Measurements from ENCODE around the gene PSMB8. TPM values are rescaled to one million over a fixed set of nuclear protein-coding genes. Genes with fewer than 3 reads are reported as not detected.
"Not testable (repeated sequence)": the region's sequence is repeated elsewhere in the genome, so short reads cannot be mapped to it uniquely, and the experiment has no call there.

Gene PSMB8
- total RNA-seq, 2 experiments from 2014 or later = 308 to 327 TPM

DNA sequence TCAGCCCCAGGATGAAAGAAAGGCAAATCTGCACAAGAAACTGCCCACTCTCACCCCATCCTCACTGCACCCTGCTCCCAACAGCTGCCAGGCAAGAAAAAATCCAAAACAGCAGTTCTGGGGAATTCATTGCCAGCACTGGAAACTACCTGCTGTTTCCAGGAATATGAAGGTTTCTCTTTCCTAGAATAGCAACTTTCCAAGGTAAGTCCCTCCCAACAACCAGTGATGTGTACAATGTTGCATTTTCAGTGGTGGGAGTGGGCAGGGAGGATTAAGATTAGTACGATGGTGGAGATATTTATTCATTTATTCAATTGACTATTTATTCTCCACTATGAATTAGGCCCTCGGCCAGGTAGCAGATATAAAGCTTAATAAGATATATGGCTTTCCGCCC lies 16.8 kb downstream of the PSMB8 start:
- POLR2A ChIA-PET = interaction anchor here (2.1 to 3.4 kb wide), 2 partner anchors 11 to 41 kb away, joined by 5 to 14 read pairs; partner anchors contain the start of gene TAP2
- Mint-ChIP-seq H3K4me3 (no peak overlapping the region), H3K27ac (peak overlapping the region; percentile 66), H3K4me1 (peaks cover 24% of the 10 kb centered on the region), H3K36me3 (peaks cover 26% of the 10 kb centered on the region), H3K9me3 (no peaks in the 10 kb centered on the region), H3K27me3 (no peaks in the 10 kb centered on the region)
- ATAC-seq (ENCODE audit: low read depth) = no peak
- no peak for DNase-seq

DNA sequence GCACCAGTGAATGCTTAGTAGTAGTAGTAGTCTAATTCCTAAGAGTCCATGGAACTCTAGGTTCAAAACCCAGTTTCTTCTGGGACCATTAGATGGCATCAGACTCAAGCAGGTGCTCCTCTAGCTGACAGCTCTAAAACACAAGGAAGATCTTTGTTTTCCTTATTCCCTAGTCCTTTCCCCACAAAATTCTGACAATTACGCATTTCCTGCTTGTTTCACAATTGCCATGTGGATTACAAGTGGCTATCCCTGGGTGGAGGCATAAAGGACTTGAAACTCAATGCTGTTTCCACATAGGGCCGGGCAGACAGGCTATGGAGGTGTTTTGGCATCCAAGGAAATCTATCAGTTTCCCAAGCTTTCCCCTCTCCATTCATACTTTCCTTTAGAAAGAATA lies 17.9 kb downstream of the PSMB8 start:
- Mint-ChIP-seq H3K4me1 (peaks cover 19% of the 10 kb centered on the region), H3K27me3 (no peaks in the 10 kb centered on the region), H3K27ac (no peak overlapping the region), H3K4me3 (no peak overlapping the region), H3K9me3 (no peaks in the 10 kb centered on the region), H3K36me3 (peaks cover 19% of the 10 kb centered on the region)
- DNase-seq (no peak), ATAC-seq (ENCODE audit: low read depth) (no peak)
- POLR2A ChIA-PET = interaction anchor here (2.1 to 3.4 kb wide), 2 partner anchors 12 to 42 kb away, joined by 5 to 14 read pairs; partner anchors contain the start of gene TAP2

DNA sequence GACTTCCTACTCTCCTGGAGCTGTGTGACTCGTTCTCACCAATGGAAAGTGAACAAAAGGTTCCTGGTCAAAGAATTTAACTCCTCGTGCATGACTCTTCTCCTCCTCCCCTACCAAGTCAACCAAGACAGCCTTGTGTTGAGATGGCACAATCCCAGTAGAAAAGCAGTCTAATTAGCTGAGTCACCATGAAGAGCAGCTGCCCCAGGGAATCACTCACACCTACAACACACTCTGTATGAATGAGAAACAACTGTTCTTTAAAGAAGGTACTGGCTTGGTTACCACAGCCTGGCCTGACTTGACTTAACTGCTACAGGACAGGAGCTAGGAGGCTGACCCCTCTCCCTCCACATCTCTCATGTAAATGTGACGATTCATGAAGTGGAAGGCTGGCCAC lies 24.1 kb downstream of the PSMB8 start:
- H3K4me3 Mint-ChIP-seq = no peak overlapping the region
- H3K36me3 Mint-ChIP-seq = no peaks in the 10 kb centered on the region
- no peak for DNase-seq
- peaks cover 10% of the 10 kb centered on the region for H3K4me1 Mint-ChIP-seq
- ATAC-seq (ENCODE audit: low read depth) = no peak
- no peak overlapping the region for H3K27ac Mint-ChIP-seq
- POLR2A ChIA-PET = interaction anchor here (1.3 kb wide), 1 partner anchor 152 kb away, joined by 3 read pairs; no protein-coding TSS in a partner anchor
- H3K27me3 Mint-ChIP-seq = no peaks in the 10 kb centered on the region
- H3K9me3 Mint-ChIP-seq = no peaks in the 10 kb centered on the region

DNA sequence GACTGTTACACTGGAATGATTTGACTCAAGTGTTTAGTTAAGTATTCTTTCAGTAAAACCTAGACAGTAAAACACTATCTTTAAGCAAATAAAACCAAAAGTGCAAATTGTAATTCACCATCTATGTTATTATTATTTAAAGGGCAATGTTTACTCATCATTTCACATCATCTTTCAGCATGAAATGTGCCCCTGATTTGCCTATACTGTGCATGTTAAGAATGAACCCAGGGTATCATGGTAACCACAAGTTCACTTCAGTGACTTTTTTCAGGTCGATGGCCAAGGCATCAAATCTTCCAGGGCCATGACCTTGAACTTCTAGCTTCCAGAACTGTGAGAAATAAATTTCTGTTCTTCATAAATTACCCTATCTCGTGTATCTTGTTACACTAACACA lies 25.0 kb downstream of the PSMB8 start:
- Mint-ChIP-seq H3K4me3 (no peak overlapping the region), H3K36me3 (no peaks in the 10 kb centered on the region), H3K27ac (no peak overlapping the region), H3K9me3 (no peaks in the 10 kb centered on the region), H3K27me3 (no peaks in the 10 kb centered on the region), H3K4me1 (peaks cover 10% of the 10 kb centered on the region)
- DNase-seq (no peak), ATAC-seq (ENCODE audit: low read depth) (no peak)
- POLR2A ChIA-PET = no interaction called here

DNA sequence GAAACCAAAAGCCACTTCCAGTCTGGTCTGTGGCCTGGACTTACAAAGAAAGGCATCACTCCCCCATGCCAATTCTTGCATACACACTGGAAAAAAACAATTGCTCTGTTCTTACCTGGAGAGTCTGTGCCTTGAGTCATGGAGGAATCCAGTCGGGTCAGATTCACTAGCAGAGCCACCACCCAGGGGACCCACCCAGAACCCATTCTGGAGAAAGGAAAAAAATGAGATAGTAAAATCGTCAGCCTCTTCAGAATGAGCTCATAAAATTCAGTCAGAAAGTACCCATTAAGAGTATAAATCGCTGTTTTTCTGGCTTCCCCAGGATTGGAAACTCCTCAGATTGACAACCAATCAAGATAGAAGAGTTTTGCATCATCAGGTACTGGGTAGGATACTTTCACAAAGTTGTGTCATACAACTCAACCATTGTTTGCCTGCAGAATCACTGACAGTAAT lies 27.1 kb downstream of the PSMB8 start, which contains the start of gene HLA-DOB:
TSS of gene HLA-DOB (minus strand) at position 257 of the 459 bp plus-strand sequence. CDS start at position 206, 51 bp downstream.
- H3K27ac Mint-ChIP-seq = no peak within 1 kb of the TSS

DNA sequence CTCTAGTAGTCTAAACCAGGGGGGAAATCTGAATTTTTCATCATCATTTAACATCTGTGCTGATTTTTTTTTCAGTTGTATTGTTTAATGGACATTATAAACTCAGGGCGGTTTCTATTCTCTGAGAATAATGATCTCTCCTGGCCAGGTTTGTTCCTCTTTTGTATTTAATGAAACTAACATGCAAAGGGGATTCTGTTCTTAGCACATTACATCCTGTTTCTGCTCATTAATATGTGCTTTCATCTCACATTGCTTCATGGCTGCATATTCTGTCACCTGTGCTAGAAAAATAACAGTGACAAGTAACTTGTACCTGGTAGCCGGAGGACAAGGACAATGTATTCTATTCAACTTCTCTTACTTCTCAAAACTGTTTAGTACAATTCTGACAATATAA lies 27.9 kb downstream of the PSMB8 start:
- DNase-seq (no peak), ATAC-seq (ENCODE audit: low read depth) (no peak)
- Mint-ChIP-seq H3K36me3 (peaks cover 2% of the 10 kb centered on the region), H3K4me1 (peaks cover 10% of the 10 kb centered on the region), H3K9me3 (no peaks in the 10 kb centered on the region), H3K27me3 (no peaks in the 10 kb centered on the region), H3K4me3 (no peak overlapping the region), H3K27ac (no peak overlapping the region)
- POLR2A ChIA-PET = no interaction called here

More for the DNA sequence above, 27.1 kb downstream of the PSMB8 start, which contains the start of gene HLA-DOB:
- Mint-ChIP-seq H3K4me1 (peaks cover 10% of the 10 kb centered on the region), H3K27me3 (no peaks in the 10 kb centered on the region), H3K36me3 (peaks cover 2% of the 10 kb centered on the region), H3K4me3 (no peak within 1 kb of the TSS), H3K9me3 (no peaks in the 10 kb centered on the region)
- DNase-seq (no peak), ATAC-seq (ENCODE audit: low read depth) (no peak)
- POLR2A ChIA-PET = no interaction called here

DNA sequence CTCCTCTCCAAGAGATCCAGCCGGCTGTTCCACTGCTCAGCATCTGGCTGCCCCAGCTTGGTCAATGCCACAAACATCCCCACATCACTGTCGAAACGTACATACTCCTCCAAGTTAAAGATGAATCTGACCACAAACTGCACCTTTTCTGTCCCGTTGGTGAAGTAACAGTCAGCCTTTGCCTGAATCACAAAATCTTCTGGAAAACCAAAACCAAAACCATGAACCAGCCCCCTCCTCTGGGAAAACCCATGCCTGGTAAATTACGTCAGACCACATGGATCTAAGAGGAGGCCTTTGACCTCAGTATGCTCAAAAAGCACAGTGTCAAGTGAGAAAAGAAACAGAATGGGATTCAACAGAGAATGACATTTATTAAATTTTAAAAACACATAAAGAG lies 28.7 kb downstream of the PSMB8 start:
- Mint-ChIP-seq H3K27me3 (no peaks in the 10 kb centered on the region), H3K4me3 (no peak overlapping the region), H3K36me3 (peaks cover 2% of the 10 kb centered on the region), H3K9me3 (no peaks in the 10 kb centered on the region), H3K27ac (no peak overlapping the region), H3K4me1 (peaks cover 10% of the 10 kb centered on the region)
- ATAC-seq (ENCODE audit: low read depth) (no peak), DNase-seq (no peak)
- POLR2A ChIA-PET = no interaction called here

DNA sequence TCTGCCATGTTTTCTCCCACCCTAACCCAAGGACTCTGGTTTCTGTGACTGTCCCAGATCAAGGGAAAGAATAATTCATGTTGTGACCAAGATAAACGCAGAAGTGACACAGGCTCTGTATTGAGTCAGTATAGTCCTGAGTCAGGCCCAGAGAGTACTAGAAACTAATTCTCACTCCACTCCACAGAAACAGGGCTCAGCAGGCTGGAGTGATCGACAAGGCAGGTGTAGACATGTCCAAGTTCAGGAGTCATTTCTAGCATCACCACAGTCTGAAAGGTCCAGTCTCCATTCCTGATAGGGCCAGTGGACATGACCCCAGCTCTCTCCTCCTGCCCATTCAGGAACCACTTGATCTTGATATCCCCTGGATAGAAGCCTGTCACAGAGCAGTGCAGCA lies 29.7 kb downstream of the PSMB8 start:
- Mint-ChIP-seq H3K27me3 (no peaks in the 10 kb centered on the region), H3K4me1 (peaks cover 10% of the 10 kb centered on the region), H3K9me3 (no peaks in the 10 kb centered on the region), H3K4me3 (no peak overlapping the region), H3K27ac (no peak overlapping the region), H3K36me3 (peaks cover 2% of the 10 kb centered on the region)
- no peak for ATAC-seq (ENCODE audit: low read depth)
- POLR2A ChIA-PET = no interaction called here
- DNase-seq = no peak

DNA sequence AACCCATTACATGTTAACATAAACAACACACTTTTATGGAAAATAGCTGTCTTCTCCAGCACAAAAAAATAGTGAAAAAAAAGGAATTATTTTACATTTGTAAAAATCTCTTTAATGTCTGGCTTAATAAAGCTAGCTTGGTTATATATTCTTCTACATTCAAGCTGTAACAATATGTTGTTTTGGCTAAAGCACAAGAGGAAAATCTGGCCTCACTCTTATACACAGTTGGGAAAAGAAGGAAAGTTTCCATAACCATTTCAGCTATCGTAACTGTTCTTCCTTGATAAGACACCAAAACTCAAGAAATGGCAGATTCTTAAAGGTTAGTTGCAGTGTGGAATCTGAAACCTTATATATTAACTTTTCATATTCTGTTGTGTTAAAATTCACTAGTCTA lies 34.7 kb downstream of the PSMB8 start:
- POLR2A ChIA-PET = no interaction called here
- H3K27me3 Mint-ChIP-seq = peaks cover 26% of the 10 kb centered on the region
- H3K36me3 Mint-ChIP-seq = peaks cover 6% of the 10 kb centered on the region
- H3K9me3 Mint-ChIP-seq = no peaks in the 10 kb centered on the region
- H3K4me1 Mint-ChIP-seq = peaks cover 4% of the 10 kb centered on the region
- ATAC-seq (ENCODE audit: low read depth) = no peak
- no peak overlapping the region for H3K4me3 Mint-ChIP-seq
- no peak overlapping the region for H3K27ac Mint-ChIP-seq
- no peak for DNase-seq

DNA sequence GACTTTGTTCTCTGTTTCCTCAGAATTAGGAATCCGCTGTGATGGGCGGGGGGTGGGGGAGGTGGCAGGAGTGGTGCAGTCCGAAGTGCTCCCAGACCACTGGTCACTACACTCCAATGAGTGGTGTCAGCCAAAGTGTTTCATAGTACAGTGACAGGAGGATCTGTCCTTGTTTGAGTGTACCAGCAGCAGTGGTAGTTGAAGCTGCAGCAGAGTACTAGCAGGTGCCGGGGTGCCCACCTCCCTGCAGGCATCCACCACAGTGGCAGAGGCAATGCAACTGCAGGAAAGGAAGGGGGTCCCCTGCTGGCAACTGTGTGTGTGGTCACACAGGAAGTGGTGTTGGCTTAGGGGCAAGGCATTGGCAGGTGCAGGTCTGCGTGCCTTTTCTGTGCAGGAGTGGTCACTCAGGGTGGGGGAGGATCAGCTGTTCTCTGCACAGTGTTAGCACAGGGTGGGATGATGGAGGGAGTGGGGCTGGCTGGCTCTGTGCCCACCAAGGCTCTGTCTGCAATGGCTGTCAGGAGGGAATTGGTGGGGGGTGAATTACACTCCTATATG lies 36.7 kb downstream of the PSMB8 start:
- no peak overlapping the region for H3K27ac Mint-ChIP-seq
- H3K36me3 Mint-ChIP-seq = peaks cover 4% of the 10 kb centered on the region
- POLR2A ChIA-PET = no interaction called here
- ATAC-seq (ENCODE audit: low read depth) (peak; percentile 50), DNase-seq (no peak)
- H3K27me3 Mint-ChIP-seq = peaks cover 47% of the 10 kb centered on the region
- H3K4me3 Mint-ChIP-seq = no peak overlapping the region
- H3K9me3 Mint-ChIP-seq = no peaks in the 10 kb centered on the region
- H3K4me1 Mint-ChIP-seq = peaks cover 4% of the 10 kb centered on the region

DNA sequence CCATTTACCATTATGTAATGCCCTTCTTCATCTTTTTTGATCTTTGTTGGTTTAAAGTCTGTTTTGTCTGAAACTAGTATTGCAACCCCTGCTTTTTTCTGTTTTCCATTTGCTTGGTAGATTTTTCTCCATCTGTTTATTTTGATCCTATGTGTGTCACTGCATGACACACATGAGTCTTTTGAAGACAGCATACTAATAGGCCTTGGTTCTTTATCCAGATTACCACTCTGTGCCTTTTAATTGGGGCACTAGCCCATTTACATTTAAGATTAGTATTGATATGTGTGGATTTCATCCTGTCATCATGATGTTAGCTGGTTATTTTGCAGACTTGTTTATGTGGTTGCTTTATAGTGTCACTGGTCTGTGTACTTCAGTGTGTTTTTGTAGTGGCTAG lies 38.4 kb downstream of the PSMB8 start:
- H3K9me3 Mint-ChIP-seq; H3K4me1 Mint-ChIP-seq; POLR2A ChIA-PET; DNase-seq; ATAC-seq (ENCODE audit: low read depth); H3K4me3 Mint-ChIP-seq; H3K36me3 Mint-ChIP-seq; H3K27ac Mint-ChIP-seq: not testable (repeated sequence)
- peaks cover 62% of the 10 kb centered on the region for H3K27me3 Mint-ChIP-seq

DNA sequence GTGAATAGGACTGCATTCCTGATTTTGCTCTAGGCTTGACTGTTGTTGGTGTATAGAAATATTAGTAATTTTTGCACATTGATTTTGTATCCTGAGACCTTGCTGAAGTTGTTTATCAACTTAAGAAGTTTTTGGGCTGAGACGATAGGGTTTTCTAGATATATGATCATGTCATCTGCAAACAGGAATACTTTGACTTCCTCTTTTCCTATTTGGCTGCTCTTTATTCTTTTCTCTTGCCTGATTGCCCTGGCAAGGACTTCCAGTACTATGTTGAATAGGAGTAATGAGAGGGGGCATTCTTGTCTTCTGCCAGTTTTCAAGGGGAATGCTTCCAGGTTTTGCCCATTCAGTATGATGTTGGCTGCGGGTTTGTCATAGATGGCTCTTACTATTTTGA lies 40.4 kb downstream of the PSMB8 start:
- DNase-seq (no peak), ATAC-seq (ENCODE audit: low read depth) (no peak)
- Mint-ChIP-seq H3K9me3 (peaks cover 5% of the 10 kb centered on the region), H3K4me1 (peaks cover 5% of the 10 kb centered on the region), H3K27me3 (peaks cover 72% of the 10 kb centered on the region), H3K36me3 (peaks cover 6% of the 10 kb centered on the region), H3K4me3 (no peak overlapping the region), H3K27ac (no peak overlapping the region)
- POLR2A ChIA-PET = no interaction called here

DNA sequence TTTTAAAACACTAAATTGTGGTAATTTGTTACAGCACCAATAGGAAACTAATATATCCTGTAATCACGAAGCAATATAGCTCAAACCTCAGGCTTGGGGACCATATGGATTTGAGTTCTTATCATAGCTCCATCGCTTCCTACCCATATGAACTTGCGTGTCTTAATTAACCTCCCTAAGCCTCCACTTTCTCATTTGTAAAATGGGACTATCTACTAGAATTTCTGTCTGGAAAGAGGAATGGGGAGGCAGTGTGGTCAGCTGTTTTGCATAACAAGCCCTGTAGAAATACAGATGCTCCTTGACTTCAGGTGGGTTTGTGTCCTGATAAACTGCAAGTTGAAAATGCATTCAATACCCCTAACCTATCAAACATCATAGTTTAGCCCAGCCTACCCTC lies 44.1 kb downstream of the PSMB8 start:
- peaks cover 20% of the 10 kb centered on the region for H3K4me1 Mint-ChIP-seq
- DNase-seq (no peak), ATAC-seq (ENCODE audit: low read depth) (no peak)
- peaks cover 56% of the 10 kb centered on the region for H3K27me3 Mint-ChIP-seq
- POLR2A ChIA-PET = interaction anchor here (0.6 to 0.8 kb wide), 2 partner anchors 15 to 141 kb away, joined by 3 read pairs; partner anchors contain the start of gene HLA-DMB
- H3K36me3 Mint-ChIP-seq = peaks cover 2% of the 10 kb centered on the region
- H3K9me3 Mint-ChIP-seq = peaks cover 5% of the 10 kb centered on the region
- H3K4me3 Mint-ChIP-seq = no peak overlapping the region
- no peak overlapping the region for H3K27ac Mint-ChIP-seq

DNA sequence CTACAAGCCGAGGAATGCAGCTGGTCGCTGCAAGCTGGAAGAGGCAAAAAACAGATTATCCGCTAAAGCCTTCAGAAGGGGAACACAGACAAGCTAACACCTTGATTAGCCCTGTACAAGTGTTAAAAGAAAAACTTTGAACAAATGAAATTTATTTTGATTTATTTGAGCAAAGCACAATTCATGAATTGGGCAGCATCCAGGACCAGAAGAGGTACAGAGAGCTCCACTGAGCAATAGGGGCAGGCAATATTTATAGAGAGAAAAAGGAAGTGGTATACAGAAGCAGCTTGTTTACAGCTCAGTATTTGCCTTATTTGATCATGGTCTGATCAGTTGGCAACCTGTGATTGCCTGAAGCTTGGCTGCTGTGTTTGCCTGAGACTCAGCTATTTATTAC lies 44.7 kb downstream of the PSMB8 start:
- Mint-ChIP-seq H3K36me3 (peaks cover 2% of the 10 kb centered on the region), H3K4me3 (no peak overlapping the region), H3K9me3 (peaks cover 5% of the 10 kb centered on the region), H3K4me1 (peaks cover 26% of the 10 kb centered on the region), H3K27ac (no peak overlapping the region), H3K27me3 (peaks cover 51% of the 10 kb centered on the region)
- POLR2A ChIA-PET = interaction anchor here (0.6 kb wide), 1 partner anchor 15 kb away, joined by 3 read pairs; no protein-coding TSS in a partner anchor
- no peak for ATAC-seq (ENCODE audit: low read depth)
- DNase-seq = no peak
